Esophagus mucosa (tissue), 1 donor: ENCODE data around the gene TEX44. TPM values are rescaled to one million over a fixed set of nuclear protein-coding genes. Genes with fewer than 3 reads are reported as not detected.
A peak's percentile ranks its signal among the peaks of the same experiment; 100 is the strongest.
"Not testable (repeated sequence)": the region's sequence is repeated elsewhere in the genome, so short reads cannot be mapped to it uniquely, and the experiment has no call there.

ENCODE experiments used
- ATAC-seq: fragments of 200-7000 bp; cut with Tn5 transposase; one replicate; pipeline ENCODE4 v1.9.1; 2020
- total RNA-seq: library from RNA; stranded (reverse); gene quantifications from one replicate; pipeline ENCODE4 v1.2.4, GENCODE V29; 2023
- donor health status: DM: yes; HTN: yes; CAD: no.

TEX44 gene
- total RNA-seq, 1 donor from 2014 or later = not detected

- ATAC-seq = no peak
Measured at GRCh38 chr2:231571661-231572191, 20.9 kb upstream of the TEX44 start.

GRCh38 chr2:231573096-231573495 is 19.6 kb upstream of the TEX44 start:
- ATAC-seq = no peak

GRCh38 chr2:231573698-231574421 is 18.8 kb upstream of the TEX44 start:
- peak; percentile 17 for ATAC-seq

- peak; percentile 25 for ATAC-seq
Measured at GRCh38 chr2:231575612-231576256, 16.9 kb upstream of the TEX44 start.

GRCh38 chr2:231576465-231576864 is 16.2 kb upstream of the TEX44 start:
- ATAC-seq = no peak

- not testable (repeated sequence) for ATAC-seq
Measured at GRCh38 chr2:231578655-231579054, 14.0 kb upstream of the TEX44 start.

GRCh38 chr2:231579560-231579959 is 13.1 kb upstream of the TEX44 start:
- ATAC-seq = no peak

- ATAC-seq = no peak
Measured at GRCh38 chr2:231581328-231581727, 11.3 kb upstream of the TEX44 start.

- no peak for ATAC-seq
Measured at GRCh38 chr2:231583982-231584381, 8.7 kb upstream of the TEX44 start.

GRCh38 chr2:231587744-231588143 is 4.9 kb upstream of the TEX44 start:
- not testable (repeated sequence) for ATAC-seq

- no peak for ATAC-seq
Measured at GRCh38 chr2:231589656-231590055, 3.0 kb upstream of the TEX44 start.

GRCh38 chr2:231590614-231591013 is 2.0 kb upstream of the TEX44 start:
- peak; percentile 93 for ATAC-seq

GRCh38 chr2:231593666-231594065 is 1.0 kb downstream of the TEX44 start:
- ATAC-seq = no peak

- ATAC-seq = peak; percentile 93
Measured at GRCh38 chr2:231597014-231597611, 4.4 kb downstream of the TEX44 start.

- peak; percentile 53 for ATAC-seq
Measured at GRCh38 chr2:231597627-231598026, 5.0 kb downstream of the TEX44 start.

GRCh38 chr2:231600619-231601355 is 8.1 kb downstream of the TEX44 start:
- no peak for ATAC-seq

- peak; percentile 49 for ATAC-seq
Measured at GRCh38 chr2:231601356-231602229, 8.9 kb downstream of the TEX44 start.

- no peak for ATAC-seq
Measured at GRCh38 chr2:231602859-231603467, 10.3 kb downstream of the TEX44 start.

GRCh38 chr2:231604101-231604684 is 11.5 kb downstream of the TEX44 start:
- ATAC-seq = peak; percentile 2

- ATAC-seq = peak; percentile 89
Measured at GRCh38 chr2:231604685-231605606, 12.3 kb downstream of the TEX44 start.
